ENCODE data around the gene ANAPC16.

DNA sequence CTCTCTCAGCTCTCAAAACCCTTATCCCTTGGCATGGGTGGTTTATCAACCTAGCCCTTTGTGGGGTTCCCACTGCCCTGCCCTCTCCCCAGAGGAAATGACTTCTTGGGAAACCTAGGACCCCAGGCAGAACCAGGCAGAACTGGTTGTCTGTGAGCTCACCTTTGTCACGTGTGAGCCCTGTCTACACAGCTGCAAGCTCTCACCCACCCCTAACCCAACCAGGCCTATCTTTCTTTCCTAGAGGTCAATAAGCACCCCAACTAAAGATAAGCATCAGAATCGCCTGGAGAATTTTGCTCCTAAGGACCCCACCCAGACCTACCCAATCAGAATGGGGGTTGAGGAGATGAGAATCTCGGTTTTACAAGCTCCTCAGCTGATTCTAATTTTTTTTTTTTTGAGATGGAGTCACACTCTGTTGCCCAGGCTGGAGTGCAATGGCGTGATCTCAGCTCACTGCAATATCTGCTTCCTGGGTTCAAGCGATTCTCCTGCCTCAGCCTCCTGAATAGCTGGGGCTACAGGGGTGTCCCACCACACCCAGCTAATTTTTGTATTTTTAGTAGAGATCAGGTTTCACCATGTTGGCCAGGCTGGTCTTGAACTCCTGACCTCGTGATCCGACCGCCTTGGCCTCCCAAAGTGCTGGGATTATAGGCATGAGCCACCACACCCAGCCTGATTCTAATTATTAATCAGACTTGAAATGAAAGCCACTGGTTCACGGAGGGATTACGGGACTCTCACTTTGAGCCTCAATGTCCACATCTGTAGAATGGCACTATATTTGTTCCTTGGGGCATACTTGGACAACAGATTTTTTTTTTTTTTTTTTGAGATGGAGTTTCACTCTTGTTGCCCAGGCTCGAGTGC, 50.4 kb downstream of the ANAPC16 start:
- TF ChIP-seq, protein P1, sequence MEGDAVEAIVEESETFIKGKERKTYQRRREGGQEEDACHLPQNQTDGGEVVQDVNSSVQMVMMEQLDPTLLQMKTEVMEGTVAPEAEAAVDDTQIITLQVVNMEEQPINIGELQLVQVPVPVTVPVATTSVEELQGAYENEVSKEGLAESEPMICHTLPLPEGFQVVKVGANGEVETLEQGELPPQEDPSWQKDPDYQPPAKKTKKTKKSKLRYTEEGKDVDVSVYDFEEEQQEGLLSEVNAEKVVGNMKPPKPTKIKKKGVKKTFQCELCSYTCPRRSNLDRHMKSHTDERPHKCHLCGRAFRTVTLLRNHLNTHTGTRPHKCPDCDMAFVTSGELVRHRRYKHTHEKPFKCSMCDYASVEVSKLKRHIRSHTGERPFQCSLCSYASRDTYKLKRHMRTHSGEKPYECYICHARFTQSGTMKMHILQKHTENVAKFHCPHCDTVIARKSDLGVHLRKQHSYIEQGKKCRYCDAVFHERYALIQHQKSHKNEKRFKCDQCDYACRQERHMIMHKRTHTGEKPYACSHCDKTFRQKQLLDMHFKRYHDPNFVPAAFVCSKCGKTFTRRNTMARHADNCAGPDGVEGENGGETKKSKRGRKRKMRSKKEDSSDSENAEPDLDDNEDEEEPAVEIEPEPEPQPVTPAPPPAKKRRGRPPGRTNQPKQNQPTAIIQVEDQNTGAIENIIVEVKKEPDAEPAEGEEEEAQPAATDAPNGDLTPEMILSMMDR (IDR thresholded peaks at IDR 0.05; ENCODE audit: poor library complexity, severe bottlenecking), result no peak
- TF ChIP-seq, protein P2, sequence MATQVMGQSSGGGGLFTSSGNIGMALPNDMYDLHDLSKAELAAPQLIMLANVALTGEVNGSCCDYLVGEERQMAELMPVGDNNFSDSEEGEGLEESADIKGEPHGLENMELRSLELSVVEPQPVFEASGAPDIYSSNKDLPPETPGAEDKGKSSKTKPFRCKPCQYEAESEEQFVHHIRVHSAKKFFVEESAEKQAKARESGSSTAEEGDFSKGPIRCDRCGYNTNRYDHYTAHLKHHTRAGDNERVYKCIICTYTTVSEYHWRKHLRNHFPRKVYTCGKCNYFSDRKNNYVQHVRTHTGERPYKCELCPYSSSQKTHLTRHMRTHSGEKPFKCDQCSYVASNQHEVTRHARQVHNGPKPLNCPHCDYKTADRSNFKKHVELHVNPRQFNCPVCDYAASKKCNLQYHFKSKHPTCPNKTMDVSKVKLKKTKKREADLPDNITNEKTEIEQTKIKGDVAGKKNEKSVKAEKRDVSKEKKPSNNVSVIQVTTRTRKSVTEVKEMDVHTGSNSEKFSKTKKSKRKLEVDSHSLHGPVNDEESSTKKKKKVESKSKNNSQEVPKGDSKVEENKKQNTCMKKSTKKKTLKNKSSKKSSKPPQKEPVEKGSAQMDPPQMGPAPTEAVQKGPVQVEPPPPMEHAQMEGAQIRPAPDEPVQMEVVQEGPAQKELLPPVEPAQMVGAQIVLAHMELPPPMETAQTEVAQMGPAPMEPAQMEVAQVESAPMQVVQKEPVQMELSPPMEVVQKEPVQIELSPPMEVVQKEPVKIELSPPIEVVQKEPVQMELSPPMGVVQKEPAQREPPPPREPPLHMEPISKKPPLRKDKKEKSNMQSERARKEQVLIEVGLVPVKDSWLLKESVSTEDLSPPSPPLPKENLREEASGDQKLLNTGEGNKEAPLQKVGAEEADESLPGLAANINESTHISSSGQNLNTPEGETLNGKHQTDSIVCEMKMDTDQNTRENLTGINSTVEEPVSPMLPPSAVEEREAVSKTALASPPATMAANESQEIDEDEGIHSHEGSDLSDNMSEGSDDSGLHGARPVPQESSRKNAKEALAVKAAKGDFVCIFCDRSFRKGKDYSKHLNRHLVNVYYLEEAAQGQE (IDR thresholded peaks at IDR 0.05; ENCODE audit: borderline replicate concordance), result no peak
